Right hindlimb (tissue), 1 donor: ENCODE results near the gene TSEN54.

Experiments
- DNase-seq: peaks from one replicate; pipeline ENCODE4 v3.0.0-alpha.2; 2018

The TSEN54 gene

DNA sequence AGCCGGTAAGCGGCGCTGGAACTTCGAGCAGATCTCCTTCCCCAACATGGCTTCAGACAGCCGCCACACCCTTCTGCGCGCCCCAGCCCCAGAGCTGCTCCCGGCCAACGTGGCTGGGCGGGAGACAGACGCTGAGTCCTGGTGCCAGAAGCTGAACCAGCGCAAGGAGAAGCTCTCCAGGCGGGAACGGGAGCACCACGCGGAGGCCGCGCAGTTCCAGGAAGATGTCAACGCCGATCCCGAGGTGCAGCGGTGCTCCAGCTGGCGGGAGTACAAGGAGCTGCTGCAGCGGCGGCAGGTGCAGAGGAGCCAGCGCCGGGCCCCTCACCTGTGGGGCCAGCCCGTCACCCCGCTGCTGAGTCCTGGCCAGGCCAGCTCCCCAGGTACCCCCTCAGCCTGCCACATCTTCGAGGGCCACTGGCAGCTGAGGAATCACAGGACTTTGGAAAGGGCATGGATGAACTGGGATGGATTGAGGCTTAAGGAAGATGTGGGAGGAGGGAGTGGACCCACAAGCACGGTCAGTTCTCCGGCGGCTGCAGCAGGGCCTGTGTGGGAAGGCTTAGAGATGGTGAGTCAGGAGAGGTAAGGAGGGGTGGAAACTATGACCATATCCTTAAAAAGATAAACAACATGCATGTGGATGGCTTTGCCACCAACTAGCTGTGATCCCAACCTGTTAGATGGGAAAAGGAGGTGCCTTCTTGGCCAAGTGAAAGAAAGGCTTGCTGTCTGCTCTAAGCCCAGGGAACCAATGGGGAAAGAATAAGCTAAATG lies 5.8 kb downstream of the TSEN54 start:
- no peak for DNase-seq

DNA sequence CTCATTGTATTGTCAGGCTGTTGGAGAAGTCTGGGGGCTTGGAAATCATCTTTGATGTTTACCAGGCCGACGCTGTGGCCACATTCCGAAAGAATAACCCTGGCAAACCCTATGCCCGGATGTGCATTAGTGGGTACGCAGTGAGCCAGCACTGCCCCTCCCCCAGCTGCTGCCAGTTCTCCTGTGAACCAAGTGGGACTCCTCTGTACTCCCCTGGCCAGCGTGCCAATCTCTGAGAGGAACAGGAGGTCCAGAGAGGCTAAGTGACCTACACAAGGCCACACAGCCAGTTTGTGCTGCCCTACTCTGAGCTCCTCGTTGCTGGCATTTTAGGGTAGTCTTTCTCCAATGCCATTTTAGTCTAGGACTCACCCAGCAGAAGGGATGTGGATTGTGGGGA lies 7.3 kb downstream of the TSEN54 start:
- no peak for DNase-seq

DNA sequence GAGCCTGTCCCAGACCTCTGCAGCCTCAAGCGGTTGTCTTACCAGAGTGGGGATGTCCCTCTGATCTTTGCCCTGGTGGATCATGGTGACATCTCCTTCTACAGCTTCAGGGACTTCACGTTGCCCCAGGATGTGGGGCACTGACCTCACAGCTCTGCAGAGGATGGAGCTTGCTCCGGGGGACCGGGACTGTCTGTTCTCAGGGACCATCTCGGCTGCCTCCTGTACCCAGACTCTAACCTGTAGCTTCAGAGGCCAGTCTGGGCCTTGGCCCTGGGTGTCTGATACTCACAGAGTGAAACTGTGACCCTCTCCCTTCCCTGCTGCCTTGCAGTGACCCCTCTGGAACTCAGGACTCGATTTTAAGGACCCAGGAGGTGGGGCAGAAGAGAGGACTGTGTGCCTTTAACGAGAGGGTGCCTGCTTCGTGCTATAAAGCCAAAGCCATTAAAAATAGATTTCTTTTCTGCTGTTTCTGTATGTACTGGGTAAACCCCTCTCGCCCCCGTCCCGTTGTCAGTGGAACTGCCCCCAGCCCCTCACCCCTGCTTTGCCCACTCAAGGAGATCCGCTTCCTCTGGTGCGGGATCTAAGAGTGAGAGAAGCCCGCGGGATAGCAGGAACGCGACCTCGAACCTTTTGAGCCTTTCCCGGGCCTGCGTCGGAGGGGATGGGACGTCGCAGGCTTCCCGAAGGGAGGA lies 8.1 kb downstream of the TSEN54 start:
- DNase-seq = no peak

DNA sequence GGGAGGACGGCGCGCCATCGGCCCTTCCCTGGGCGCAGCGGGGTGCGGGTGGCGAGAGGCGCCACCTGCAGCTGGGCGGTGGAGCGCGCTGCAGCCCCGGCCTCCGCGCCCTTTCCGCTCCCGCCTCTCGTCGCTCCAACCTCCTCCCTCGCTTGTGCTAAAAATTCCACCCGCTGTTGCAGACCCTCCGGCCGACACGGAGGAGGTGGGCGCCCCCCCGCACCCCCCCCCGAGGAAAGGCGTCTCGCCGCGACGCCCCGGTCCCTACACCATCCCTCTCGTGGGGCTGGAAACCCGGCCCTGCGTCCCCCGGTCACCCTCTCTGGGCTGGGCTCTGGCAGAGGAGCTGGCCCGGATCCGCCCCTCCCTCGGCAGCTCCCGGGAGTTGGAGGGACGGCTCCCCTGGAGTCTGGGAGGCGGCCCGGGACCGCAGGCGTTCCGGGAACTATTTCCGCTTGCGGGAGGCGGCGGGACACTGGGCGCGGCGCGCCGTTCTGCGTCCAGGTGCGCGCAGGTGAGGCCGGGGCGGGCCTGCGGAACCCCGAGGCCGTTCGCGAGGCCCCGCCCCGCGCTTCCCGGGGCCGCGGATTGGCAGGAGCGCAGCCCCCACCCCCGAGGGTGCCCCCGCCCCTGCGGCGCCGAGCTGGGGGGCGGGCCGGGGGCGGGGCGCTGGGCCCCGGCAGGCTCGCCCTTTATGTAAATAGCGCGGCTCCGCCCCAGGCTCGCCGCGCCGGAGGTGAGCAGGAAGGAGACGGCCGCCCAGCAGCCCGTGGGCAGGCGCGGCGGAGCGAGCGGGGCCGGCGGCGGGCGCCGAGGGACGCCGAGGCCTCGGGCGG lies 8.9 kb downstream of the TSEN54 start, which contains the start of gene LLGL2:
Gene LLGL2 (plus strand): TSS at position 728 of the 836 bp plus-strand sequence. CDS start 17,730 bp downstream, outside the sequence.
- peak; percentile 69 for DNase-seq

DNA sequence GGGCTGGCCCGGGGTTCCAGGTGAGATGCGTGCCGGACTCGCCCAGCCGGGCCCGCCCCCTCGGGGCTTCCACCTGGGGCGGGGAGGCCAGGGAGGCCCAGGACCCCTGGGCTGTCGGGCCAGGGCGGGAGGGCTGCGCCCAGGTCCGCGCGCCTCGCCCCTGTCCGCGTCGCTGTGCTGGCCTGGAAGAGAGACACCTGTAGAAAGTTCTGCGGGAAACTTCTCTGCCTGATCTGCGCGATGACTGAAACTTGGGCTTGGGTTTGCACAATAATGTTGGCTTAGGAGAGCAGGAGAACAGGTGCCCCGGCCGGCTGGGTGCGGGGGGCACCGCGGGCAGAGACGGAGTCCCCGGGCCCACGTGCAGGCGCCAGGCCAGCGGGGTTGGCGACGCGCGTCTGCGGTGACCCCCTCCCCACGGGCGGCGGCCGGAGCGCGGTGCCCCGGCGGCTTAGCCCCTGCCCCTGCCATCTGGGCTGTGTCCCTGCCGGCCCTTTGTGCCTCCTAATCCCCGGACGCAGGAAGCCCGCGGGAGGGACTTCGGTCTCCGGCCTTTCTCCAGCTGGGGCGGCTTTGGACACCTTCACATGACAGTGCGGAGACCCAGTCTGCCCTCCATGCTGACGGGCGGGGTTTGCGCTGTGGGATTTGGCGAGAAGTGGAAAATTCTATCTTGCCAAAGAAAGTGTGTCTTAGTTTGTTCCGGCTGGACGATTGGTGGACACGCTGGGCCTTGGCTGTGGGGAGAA lies 9.7 kb downstream of the TSEN54 start:
- DNase-seq = no peak

DNA sequence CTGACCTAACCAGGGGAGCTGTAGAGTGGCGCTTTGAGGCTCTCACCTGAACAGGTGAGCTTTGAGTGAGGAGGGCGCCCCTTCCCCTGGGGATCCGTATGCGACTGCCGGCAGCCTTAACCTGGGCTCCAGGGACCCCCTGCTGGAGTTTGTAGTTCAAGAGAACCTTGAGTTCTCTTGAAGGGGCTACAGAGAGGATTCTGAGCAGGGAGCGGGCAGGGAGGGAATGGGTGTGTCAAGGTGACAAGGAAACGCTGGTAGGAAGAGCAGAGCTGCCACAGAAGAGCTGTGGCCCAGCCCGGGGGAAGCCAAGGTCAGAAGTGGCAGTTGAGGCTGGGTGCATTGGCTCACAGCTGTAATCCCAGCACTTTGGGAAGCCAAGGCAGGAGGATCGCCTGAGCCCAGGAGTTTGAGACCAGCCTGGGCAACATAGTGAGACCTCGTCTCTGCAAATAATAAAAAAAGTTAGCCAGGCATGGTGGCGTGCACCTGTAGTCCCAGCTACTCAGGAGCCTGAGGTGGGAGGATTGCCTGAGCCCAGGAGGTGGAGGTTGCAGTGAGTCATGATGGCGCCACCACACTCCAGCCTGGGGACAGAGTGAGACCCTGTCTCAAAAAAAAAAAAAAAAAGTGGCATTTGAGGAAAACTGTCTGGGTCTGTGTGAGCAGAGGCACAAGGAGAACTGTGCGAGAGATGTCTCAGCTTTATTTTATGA lies 10.4 kb downstream of the TSEN54 start:
- DNase-seq = no peak

DNA sequence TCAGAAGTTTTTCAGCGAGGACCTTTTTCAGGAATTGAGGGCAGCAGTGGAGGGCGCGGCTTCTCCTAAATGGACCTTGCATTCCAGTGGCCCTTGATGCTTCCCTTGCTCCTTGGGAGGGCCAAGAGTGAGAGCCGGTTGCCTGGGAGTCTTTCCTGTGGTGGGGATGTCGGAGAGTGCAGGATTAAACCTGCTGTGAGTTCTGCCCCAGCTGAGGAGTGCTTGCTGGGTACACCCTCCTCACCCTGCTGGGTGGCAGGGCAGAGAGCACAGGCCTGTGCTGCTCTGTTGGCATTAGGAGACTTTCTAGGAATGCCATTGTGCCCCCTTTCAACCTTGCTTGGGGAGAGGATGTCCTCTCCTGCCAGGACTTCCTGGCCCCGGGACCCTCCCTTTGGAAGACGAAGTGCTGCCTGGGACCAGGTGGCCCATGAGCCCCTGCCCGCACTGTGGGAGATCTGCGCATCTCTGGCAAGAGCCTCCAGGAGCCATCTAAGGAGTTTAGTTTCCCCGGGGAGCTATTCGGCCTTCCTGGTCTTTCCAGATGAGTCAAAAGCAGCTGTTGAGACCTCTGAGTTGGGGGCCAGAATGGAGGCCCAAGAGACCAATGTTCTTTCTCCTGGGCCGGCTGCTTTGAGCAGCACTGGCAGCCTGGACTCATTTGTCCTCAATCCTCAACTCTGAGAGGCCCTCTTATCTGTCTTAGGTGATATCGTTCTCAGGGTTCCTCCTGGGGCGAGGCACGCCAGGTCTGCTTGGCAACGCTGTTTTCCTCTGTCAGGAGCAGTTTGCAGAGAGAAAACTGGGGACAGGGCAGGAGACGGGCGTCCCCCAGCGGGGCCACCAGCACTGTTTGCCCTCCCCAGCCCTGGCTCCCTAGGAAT lies 14.8 kb downstream of the TSEN54 start:
- no peak for DNase-seq

DNA sequence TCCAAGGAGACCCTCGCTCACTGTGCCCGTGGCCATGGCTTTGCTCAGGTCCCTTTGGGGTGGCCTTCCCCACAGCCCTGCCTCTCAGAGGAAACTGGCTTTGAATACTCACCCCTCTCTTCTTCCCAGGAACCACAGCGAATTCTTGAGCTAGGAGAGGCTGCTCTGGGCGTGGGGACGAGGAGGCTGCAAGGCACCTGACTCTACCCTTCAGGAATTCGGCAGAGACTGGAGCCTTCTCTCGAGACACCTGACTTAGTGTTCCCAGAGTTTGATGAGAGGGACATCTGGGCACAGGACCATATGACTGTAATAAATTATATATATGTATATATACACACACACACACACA lies 15.4 kb downstream of the TSEN54 start:
- DNase-seq = no peak

DNA sequence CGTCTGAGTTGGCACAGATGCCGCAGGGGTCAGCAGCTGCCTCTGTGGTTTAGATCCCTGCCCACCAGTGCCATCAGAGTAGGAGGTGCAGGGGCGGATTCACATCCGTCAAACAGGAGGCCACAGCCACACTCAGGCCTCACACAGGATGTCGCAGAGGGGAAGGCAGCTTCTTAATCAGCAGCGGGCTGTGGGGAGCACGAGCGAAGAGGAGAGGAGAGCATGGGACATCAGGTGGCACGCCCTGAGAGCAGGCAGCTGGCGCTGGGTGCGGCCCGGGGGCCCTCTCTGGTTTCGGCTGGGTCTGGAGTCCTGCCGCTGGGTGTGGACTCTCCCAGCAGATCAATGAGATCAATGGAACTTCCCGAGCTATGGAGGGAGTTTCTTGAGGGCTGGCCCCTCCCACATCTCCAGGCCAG lies 18.8 kb downstream of the TSEN54 start:
- no peak for DNase-seq

DNA sequence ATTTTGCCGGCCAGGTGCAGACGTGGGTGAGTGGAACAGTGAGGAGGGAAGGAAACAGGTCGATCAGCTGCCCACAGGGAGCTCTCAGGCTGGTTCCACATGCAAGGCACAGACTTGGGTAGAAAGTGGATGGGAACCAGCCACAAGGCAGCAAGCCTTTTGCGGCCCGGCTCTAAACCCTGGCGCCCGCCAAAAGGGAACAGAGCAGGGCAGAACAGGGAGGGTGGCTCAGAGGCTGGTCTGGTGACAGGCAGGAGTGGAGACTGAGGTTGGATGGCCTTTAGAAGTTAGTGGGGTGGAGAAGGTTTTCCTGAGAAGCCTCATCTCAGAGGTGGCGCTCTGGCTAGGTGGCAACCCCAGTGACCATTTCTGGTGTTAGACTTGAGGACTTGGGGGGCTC lies 19.5 kb downstream of the TSEN54 start:
- no peak for DNase-seq

DNA sequence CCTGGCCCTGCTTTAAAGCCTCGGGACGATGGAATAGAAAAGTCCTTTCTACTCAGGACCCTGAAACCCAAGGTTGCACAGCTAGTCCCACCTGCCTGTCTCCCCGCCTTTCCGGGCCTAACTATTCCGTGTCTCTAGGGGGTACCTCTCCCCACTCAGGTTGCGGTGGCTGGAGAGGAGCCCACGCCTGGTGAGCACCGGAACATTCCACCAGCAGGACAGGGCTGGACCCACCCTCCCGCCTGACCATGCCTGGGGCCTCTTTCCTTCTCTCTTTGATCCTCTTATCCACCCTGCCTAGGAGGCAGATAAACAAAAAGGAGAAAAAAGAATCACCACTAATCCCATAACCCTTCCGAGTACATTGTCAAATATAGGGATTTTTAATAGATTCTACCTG lies 20.0 kb downstream of the TSEN54 start:
- DNase-seq = no peak

DNA sequence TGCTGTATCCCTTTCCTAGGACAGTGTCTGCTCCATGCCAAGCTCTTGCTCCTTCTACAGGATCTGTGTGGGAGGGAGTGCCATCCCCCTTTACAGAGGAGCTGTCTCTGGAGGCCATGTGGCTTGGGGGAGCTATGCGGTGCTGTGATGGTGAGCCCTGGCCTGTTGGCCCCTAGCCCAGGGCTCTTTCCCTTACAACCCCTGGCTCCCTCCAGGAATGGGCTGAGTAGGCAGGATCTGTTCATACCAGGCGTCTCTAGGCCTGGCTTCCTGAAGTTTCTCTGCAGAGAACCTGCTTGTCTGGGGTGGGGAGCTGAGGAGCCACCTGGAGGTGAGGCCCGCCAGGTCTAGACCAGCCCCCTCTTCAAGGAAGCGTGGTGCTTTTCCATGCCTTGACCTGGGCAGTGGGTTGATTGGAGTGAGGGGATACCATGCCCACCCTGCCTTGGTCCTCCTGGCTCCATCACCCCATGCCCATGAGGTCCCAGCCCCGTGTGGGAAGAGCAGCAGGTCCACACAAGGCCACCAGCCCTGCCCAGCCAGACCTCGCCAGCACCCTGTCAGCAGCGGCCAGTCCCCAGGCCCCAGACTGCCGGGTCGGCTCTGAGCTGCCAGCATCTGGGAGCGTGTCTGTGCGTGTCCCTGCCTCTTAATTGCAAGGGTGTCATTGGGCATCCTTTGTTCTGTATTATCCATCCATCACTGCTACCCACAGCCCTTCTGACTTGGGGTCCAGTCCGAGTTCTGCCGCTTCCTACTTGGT lies 23.8 kb downstream of the TSEN54 start:
- DNase-seq = no peak

DNA sequence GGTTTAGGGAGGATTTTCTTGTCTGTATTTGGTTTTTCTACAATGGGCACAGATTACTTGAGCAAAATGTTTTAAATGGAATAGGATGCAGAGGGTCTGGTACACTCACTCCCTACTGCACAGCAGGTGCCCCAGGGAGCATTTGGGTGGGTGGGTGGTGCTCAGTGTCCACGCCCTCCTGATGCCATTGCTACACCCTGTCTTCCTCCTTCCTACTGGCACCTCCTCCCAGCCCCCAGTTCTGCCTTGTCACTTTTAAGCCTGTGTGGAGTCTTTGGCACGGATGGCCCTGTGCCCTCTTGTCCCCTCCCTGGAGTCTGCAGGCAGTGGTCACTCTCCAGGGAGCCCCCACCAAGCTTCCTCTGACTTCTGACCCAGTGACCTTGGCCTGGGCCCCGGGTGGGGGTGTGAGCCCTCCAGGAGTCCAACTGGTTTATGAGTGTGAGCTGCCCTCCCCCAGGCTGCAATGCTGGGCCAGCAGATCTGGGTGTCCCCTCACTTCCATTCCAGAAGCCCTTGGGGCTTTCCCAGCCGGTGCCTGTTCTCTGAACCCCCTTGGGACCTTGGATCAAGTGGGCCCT lies 24.7 kb downstream of the TSEN54 start:
- DNase-seq = no peak

DNA sequence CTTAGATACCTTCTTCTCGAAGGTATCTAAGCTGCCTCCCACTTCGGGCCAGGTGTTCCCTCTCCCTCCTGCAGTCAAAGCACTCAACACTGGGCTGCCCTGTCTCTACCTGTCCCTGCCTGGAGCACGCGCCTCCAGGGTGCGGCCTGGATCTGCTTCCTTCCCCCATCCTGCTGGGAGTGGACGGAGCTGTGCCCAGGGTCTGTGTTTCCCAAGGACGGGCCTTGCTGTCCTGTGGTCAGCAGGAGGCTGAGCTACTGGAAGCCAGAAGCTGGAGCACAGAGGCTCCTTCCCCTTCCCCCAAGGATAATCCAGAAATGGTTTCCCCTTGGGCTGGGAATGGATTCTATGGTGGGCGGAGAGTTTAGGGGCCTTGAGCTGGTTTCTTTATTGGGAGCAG lies 25.9 kb downstream of the TSEN54 start:
- no peak for DNase-seq

DNA sequence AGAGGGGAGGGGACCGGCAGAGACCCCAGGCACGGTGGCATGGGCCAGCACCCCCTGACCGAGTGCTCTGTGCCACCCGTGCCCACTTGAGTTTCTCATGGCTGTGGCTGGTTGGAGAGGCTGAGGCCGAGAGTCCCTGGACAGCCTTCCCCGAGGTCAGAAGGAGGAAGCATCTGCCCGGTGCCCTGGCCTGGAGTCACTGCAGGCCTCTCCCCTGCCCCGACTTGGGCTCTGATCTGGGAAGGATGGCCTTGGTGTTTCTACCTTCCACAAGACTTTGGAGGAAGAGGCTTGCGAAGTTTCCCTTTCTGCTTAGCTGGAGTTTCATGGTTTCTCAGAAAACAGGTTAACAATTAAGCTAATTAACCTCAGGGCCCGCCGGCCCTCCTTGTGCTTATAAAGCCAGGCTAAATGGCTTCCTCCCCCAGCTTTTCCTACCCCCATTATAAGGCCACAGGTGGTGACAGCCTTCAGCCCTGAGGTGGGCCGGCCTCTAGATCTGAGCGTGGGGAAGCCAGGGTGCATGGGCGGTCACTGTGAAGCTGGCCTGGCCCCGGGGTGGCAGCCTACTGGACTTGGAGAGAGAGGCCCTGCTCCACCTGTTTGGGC lies 26.5 kb downstream of the TSEN54 start:
- DNase-seq = no peak

DNA sequence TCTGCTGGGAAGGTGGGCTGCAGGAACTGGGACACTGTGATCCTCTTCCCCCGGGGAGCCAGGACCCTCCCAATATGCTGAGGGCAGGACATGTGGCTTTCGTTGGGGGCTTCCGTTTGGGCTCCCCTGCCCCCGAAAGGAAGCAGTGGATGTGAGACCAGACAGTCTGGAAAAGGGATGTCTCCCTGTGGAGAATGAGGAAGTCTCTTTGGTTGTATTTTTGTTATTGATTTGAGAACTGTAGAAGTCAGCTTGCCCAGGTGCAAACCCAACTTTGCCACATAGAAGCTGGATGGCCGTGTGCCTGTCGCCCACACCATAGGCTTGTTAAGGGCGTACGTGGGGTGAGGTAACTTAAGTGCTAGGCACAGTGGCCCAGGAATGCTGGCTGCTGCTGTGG lies 27.9 kb downstream of the TSEN54 start:
- DNase-seq = no peak

DNA sequence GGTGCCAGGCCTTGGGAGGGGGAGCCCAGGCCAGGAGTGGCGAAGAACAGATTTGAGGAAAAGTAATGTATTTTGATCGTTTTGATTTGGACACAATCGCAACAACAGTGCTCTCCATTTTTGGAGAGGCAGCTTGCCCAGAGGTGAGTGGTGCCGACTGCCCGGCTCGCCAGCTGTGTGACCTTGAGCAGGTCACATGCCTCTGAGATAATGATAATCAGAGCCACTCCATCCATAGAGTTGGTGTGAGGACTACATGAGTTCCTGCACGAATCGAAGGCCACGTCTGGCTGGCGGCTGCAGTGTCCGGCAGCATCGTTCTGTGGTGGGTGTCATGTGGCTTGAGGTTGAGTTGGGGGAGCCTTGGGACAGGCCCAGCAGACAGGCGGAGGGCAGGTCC lies 29.9 kb downstream of the TSEN54 start:
- DNase-seq = no peak

DNA sequence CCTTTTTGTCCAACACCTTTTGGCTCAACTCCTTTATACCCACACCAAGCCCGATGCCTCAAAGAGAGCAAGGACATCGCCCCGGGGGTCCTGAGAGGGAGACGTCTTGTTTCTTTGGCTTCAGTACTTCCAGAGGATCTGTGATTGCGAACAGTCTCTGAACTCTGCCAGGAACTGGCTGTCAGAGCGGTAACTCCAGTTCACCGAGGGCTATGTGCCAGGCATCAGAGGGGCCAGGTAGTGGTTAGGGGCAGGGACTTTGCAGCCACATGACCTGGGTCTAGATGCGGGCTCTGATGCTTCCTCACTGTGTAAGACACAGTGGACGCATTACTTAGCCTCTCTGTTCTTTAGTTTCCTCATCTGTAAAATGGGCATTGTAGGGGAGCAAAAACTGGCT lies 30.8 kb downstream of the TSEN54 start:
- no peak for DNase-seq

DNA sequence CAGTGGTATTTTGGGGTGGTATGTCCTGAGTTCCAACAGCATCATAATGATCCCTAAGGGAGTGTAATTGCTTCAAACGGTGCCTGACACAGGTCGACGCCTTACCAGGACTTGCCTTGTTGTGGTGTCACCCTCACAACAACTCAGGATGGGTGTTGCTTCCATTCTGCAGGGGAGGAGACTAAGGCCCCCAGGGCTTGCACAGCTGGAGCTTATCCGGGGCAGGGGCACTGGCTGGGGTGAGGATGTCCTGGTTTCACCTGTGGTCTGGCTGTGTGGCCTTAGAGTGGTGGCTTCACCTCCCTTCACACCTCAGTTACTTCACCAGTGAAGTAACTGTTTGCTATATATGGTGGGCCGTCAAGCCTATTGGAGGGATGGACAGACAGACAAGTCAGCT lies 32.5 kb downstream of the TSEN54 start:
- DNase-seq = no peak
